NCI-H146 (cell line): ENCODE data around the gene VEZF1.
A peak's percentile ranks its signal among the peaks of the same experiment; 100 is the strongest.

ENCODE experiments used
- DNase-seq: peaks from one replicate; lab custom pipeline; 2025; lab: John Stamatoyannopoulos, UW

VEZF1 gene

GRCh38 chr17:57928928-57929327 lies 59.1 kb downstream of the VEZF1 start:
- no peak for DNase-seq

GRCh38 chr17:57927048-57927723 lies 60.9 kb downstream of the VEZF1 start:
- DNase-seq: peak; percentile 95

DNA sequence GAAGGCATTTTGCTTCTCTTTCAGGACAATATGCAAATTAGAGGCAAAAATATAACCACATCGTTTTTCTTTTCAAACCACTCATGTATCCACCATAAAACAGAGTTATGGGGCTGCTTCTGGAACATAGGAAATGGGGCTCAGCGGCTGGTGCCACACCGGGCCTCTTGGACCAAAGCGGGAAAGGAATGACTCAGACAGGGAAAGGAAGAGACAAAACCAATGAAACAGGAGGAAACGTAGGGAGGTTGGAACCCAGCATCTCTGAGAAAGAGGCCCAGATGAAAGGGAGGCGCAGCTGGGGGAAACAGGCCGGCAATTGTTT lies 61.4 kb downstream of the VEZF1 start:
- no peak for DNase-seq

- no peak for DNase-seq
These were observed 62.6 kb downstream of the VEZF1 start for GRCh38 chr17:57925361-57925990.

DNA sequence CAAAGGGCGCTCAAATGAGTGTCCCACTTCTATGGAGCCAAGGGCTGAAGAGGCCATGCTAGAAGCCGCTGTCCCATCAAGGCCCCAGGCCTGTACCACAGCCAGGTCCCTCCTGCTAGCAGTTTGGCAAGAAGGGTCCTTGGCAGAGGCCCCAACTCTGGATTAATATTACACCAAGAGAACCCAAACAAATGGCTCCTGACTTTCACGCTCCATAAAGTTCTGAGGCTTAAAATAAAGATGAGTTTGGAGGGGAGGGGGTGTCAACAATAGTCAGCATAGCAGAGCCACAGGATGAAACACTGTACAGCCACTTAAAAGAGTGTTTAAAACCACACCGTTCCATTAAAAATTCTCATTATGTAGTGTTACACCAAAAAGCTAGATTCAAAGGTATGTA lies 63.4 kb downstream of the VEZF1 start:
- DNase-seq: no peak
